NCI-H1105 (cell line): ENCODE results near the gene COLEC12.

Source experiments
- DNase-seq: peaks from one replicate; lab custom pipeline; 2025; lab: John Stamatoyannopoulos, UW

COLEC12 gene

DNA sequence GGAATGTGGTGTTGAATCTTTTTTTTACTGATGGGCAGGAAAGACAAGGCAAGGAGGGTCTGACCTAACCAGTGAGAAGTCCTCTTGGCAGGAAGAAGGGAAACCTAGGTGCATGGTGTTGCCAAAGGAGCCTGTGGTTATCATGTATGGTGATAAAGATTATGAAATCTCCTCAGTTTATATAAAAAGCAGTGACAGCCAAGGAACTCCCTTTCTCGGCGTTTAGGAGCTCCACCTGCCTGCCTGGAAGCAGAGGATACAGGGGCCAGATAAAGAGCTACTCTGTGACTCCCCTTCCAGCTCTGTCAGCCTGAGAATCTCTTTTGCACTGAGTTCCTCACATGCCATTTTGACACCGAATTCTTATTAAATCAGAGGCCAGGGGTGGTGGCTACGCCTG, 26.1 kb downstream of the COLEC12 start:
- DNase-seq: no peak

DNA sequence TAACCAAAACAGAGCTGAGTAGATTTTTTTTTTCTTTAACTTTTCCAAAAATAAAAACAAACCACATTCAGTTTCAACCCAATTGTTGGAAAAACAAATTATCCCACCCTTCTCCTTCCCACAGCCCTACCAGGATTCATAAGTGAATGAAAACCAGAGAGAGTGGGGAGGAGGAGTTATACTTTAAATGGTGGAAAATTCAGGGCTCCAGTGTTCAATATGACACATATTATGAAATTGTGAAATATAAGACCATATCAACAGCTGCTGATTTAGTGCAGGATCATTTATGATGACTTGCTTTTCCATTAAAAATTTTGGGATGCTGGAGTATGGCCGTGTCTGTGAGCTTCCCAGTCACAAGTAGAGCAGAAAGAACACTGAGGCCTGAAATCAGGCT, 26.7 kb downstream of the COLEC12 start:
- DNase-seq: no peak

DNA sequence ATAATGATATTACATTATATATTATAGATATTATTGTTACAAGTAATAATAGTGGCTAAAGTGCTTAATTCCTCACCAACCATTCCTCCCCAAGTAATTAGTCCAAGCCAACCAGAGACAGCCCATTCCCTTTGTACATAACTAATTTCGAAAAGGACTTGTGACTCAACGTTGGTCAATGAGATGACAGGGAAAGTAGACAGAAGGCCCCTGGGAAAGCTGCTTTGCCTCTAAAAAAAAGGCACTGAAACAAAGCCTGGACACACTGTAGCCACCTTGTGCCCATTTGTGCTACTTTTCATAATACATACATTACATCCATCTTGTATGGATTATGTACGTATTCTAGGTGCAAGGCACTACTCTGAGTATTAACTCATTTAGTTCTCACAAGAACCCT, 28.8 kb downstream of the COLEC12 start:
- no peak for DNase-seq

DNA sequence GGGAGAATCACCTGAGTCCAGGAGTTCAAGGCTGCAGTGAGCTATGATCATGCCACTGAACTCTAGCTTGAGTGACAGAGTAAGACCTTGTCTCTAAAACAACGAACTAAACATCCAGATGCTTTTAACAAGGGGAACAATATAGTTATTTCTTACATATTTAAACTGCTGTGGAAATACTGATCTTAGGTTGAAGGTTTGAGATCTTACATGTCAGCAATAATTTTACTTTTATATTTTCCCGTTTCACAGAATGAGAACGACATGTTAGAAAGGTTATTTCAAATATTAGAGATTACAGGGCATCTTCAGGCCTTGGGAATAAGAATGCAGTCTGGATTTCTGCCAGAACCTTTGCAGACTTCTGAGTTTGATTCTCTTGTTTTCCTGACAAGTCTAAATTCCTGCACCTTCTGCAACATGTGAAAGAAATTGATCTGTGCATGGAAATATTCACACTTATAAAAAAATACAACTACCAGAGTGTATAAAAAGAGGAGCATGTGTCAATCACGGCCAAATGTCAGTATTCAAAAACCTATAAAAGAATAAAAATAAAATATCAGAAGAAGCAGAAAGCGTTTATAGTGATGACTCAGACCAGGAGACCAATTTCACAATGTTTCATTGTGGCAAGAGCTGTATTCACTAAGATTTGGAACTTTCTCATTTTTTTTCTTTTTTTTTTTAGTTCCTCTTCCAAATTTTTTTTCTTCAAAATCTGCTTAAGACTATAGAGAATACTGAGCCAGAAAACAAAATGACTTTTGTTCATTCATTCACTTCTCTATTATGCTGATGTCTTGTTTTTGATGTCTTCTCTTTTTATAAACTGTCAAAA, 29.6 kb downstream of the COLEC12 start:
- DNase-seq: no peak

- no peak for DNase-seq
These were observed 31.3 kb downstream of the COLEC12 start for GRCh38 chr18:468955-469790.

DNA sequence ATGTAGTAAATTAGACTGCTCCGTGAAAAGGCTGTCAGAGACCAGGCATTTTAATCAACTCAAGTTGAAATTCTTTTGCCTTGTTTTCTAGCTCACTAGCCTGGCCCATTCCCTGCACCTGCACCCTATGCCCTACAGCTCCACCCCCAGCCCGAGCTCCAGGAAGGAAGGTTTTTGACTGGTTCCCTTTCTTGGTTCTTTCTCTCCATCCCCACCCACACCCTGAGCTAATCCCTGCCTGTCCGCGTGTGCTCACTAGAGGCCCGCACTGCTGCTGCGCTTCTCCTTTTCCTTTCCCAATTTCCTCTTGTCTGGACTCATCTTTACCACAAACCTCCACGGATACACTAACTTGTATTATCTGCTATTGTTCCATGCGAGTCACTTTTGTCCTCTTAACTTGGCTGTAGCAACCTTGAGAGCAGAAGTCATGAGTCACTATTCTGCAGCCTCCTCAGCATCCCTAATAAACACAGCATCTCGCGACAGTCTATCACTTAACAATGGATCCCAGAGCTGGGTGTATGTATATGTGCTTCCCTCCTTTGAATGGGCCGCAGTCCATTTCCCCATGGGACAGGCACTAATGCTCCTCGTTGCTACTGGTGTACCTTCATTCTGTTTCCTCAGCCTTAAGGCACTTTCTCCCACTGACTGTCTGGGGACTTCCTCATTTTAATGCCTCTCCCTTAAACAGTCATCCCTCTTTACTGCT, 36.5 kb downstream of the COLEC12 start:
- DNase-seq: no peak

- no peak for DNase-seq
These were observed 37.1 kb downstream of the COLEC12 start for GRCh38 chr18:463403-463802.

DNA sequence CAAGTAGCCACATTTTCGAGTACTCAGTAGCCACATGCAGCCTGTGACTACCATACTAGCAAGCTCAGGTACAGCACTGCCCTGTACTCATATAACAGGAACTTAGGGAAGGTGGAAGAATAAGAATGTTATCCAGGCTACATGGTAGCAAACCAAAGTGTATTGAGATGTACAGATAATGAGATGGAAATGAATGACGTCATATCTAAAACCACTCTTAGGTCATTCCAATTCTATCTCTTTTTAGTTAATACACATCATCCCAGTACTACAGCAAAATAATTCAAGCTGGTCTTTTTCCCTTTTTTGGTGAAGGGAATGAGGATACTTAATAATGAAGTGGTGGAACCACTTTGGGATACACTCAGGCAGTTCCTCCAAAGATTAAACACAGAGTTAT, 38.7 kb downstream of the COLEC12 start:
- no peak for DNase-seq

GRCh38 chr18:460791-461190, 39.7 kb downstream of the COLEC12 start:
- DNase-seq: no peak

- no peak for DNase-seq
These were observed 40.5 kb downstream of the COLEC12 start for GRCh38 chr18:459814-460593.

DNA sequence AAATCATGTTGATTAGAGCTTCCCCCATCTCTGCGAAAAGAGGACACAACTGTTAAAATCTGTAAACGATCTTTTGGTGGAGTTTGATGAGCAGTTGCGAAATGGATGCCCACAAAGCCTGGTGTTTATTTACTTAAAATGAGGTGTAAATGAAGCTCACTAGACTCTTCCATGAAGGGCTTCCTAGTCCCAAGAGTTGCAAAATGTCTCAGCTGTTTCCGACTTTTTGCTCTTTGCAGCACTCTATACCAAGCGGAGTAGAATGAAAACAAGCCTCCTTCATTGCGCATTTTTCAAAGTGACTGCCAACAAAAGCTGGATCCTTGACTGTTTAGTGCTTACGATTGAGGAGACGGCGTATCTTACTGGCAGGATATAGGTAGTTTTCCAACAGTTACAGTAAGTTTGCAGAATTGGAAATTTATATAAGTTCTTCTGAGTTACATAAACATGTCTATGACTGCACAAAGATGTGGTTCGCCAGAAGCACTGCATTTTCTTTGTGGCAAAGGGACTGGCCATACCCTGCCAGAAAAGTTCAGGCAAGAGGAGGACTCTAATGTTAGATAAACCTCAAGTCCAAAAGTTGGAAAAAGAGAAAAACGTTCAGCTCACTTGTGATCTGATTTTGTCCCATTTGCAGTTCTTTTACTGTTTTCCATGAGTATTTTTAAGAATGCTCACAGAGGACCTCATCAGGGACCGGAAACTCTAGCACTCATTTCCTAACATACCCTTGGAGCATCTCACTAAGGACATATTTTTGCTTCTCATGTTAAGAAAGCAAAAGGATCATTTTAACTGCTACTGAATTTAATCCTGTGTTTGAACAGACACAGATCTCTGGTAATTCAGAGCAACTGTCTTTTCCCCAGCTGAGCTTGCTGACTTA, 42.7 kb downstream of the COLEC12 start:
- DNase-seq: no peak

DNA sequence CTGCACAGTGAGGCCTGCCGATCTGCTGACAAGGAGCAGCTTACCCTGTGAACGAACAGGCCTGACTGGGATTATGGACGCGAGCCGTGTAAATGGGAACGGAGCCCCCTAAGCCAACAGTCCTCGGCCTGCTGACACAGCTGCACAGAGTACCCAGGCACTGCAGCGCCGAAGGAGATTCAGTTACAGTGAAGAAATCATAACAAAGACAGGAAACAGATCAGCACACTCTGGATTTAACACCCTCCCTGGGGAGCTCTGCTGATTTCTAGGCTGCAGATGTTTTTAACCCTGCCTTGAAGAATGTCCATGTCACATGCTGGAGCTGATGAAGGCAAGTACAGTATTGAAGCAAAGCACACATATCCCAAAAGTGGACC, 43.4 kb downstream of the COLEC12 start:
- no peak for DNase-seq

DNA sequence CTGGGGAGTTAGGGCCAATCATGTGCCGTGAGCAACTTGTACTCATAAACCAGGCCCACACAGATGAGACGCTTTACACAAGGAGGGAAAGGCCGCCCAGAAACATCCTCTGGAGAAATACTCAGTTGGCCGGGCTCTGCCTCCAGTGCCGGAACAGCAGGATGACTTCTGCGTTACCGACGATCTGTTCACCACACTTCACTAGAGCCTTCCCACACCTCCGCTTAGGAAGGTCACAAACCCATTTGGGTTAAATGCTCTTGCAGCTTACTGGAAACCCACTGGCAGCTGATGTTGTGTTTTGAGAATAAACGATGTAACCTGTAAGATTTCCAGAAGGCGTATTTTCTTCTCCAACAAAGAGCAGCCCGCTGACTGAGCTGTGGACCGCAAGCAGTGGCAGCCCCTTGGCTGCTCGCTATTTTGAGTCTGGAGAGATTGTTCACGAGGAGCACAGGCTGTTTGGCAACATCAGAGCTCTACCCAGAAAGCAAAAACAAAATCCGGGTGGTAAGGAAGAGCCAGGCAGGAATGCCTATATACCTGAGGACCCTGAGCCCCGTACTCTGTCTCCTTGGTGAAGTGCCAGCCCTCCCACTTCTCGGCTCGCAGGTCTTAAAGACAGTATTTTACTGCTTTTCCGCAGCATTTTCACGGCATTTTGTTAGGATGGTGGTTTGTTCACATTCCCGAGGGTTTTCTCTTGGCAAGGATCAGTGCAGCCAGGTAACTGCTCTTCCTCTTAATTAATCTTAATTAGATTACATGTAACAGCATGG, 44.0 kb downstream of the COLEC12 start:
- no peak for DNase-seq

DNA sequence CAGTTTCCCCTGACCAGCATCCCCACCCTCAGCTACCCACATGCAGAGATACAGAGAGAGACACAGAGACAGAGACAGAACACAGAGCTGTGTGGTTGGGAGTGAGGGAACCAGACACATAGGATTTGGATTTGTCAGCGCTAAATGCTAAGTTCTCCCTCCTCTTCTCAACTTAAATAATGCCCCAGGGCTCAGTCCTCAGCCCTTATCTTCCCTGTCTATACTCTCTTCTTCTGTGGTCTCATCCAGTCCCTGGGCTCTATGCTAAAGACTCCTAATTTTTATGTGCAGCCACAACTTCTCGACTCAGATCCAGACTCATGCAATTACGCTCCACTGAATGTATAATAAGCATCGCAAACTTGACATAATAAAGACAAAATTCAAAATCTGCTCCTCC, 47.1 kb downstream of the COLEC12 start:
- no peak for DNase-seq

- no peak for DNase-seq
These were observed 47.7 kb downstream of the COLEC12 start for GRCh38 chr18:452816-453215.

DNA sequence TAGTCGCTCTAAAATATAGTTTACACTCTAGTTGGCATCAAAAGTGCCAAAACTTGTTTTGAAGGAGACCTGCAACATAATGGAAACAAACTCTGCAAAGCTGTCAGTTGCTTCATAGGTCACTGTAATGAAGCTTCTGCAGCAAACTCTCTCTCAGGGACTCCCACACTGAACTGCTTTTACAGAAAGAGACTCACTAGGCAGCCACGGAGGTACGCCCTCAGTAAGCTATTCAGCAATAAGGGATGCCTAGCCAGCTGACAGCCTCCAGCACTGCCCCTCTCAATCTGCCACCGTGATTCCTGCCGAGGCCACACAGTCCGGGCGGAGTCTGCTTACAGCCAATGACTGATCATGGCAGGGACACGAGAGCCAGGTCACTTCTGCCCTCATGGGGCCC, 51.1 kb downstream of the COLEC12 start:
- DNase-seq: no peak

DNA sequence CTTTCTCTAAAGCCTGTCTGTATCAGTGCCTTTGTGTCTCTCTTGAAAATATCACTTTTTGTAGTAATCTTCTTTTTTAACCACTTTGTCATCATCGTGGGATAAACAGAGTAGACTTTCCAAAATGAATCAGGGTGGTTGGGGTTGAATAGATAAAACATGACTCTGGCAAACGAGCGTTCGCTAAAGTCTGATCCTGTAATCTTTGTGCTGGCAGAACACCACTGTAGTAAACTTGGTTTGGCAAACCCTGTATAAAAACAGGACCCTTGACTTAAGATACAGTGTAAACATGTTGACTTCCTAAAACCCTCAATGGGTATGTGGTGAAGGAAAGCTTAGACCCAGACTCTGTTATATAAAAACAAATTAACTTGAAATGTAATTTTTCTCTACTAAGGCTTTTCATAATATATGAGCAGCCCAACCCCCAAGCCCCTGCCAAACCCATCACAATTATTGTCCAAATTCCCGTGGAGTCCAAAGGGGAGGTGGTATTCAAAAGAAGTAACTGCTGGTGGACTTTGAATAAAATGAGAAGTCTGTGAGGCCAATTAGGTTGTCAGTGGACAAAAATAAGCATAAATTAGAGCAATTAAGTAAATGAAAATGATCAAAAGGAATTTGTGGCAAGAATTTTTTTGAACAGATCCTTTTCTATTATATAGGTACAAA, 52.2 kb downstream of the COLEC12 start:
- no peak for DNase-seq

- DNase-seq: no peak
These were observed 53.5 kb downstream of the COLEC12 start for GRCh38 chr18:446941-447560.

DNA sequence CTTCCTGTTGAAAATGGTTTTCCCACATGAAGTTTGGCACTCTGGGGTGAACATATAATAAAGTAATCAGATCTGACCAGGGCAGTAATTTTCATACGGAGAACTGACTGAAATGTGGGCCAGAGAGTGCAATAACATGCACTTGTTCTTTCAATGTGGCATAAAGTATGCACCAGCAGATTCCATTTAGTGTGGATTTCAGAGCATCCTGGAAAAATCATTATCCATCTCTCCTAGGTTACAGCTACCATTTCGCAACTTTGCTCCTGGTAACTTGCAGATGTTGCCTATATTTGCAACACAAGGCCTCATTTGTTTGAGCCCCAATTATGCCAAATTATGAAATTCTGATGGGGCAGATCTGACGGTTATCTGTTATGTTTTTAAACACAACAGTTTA, 55.4 kb downstream of the COLEC12 start:
- no peak for DNase-seq
